ENCODE results near the gene HDAC3.

The HDAC3 gene

DNA sequence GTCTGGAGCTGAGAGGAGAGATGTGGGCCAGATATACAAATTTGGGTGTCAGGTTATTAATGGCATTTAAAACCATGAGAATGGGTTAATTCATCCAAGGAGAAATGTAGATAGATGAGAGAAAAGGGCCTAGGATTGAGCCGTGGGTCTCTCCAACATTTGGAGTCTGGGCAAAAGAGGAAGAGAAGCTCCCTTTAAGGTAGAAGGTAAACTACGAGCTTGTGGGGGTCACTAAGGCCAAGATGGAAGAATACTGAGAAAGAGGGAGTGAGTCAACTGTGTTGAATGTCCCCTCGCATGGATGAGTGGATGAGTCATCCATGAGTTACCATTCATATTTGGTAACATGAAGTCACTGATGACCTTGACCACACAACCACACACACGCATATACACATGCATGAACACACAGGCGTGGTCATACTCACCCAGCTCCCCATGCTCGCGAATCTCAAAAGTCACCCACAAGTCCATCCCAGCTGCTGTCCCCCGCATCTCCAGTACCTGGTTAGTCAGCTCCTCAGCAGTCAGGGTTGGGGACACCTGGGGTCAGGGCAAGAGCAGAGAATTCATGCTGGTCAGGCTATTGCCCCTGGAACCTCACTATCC is 21.4 kb upstream of the HDAC3 start:
- DNase-seq = no peak

- no peak for DNase-seq
These were observed 20.8 kb upstream of the HDAC3 start for GRCh38 chr5:141657404-141657803.

DNA sequence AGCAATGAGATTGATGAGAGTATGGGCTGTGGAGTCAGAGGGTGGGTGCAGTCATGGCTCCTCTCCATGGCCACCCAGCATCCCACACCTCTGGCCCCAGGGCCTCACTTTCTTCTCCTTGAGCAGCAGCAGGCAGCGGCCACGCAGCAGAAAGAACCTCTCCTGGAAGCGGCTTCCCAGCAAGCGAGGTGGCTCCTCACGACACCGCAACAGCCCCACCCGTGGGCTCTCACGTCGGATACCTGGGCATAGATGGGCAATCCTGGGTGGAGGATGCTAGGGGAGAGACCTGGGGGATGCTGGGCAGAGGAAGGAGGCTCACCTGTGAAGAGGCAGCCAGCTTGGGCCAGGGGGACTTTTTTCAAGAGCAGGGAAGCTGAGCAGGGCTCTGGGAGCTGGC is 19.7 kb upstream of the HDAC3 start:
- DNase-seq = no peak

- no peak for DNase-seq
These were observed 18.4 kb upstream of the HDAC3 start for GRCh38 chr5:141655020-141655419.

- no peak for DNase-seq
These were observed 17.6 kb upstream of the HDAC3 start for GRCh38 chr5:141654298-141654697.

DNA sequence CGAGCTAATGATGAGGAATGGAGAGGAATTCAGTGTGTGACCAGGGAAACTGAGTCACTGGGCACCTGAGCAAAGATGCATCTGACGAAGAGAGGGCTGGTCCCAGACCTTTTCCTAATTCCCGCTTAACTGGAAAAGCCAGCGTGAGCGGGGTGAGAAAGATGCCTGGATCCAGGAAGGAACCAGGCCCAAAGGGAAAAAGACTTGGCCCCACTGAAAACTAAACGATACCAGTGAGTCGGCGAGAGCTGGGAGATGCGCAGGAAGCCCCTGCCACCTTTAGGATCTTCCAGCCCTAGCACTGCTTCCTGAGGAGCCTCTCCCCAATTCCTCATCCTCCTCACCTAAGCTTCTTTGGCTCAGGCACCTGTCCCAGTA is 15.1 kb upstream of the HDAC3 start:
- DNase-seq = no peak

GRCh38 chr5:141650851-141651727 is 14.4 kb upstream of the HDAC3 start, which contains the start of gene FCHSD1:
FCHSD1 (minus strand) TSS chr5:141651418; CDS start chr5:141651368, 50 bp downstream.
- peak; percentile 34 to 57 for DNase-seq

- DNase-seq = no peak
These were observed 13.3 kb upstream of the HDAC3 start for GRCh38 chr5:141649972-141650371.

GRCh38 chr5:141649056-141649688 is 12.5 kb upstream of the HDAC3 start:
- DNase-seq = no peak

DNA sequence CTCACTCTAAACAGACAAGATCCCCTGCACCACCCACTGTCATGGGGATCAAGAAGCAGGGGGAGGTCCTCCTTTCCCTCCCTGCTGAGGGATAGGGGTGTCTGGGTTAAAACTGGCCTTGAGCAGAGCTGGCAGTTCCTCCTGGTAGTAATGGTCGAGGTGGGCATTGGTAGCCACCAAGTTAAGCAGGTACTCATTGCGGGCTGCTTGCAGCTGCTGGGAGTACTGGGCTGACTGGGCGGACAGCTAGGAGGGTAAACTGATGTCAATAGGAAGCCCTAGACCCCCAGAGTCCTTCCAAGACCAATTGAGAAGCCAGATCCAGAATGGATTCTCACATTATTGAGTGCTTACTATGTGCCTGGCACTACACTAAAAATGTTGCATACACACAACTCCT is 11.2 kb upstream of the HDAC3 start:
- no peak for DNase-seq

DNA sequence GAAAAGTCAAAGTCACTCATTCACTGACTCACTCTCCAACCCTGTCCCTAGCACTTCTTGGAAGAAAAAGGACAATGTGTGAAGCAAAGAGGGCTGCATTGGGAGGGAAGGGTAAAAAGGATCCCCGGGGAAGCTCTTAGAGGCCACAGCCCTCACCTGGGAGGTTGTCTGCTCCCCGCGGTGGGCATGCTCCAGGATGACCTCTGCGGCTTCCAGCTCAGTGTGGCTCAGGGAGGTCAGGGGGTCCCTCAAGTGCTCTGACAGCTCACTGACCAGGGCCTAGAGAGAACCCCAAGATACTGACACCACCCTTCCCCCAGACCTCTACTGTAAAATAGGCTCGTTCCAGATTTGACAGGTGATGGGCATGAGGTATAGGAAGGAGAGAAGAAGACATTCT is 10.6 kb upstream of the HDAC3 start:
- DNase-seq = no peak

DNA sequence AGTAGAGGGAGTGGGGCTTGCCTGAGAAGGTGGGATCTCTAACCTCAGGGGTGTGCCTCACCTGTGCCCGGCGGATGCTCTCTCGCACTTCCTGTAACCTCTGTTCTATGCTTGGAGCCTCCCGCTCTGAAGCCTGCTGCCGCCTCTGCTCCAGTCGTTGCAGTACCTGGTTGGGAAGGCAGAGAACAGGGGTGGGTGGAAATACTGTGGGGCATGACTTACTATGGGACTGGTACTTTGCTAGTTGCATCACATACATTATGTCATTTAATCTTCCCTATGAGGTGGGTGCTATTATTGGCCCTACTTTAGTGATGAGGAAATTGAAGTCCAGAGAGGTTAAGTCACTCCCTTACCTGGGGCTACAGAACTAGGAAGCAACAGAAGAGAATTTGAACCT is 9.4 kb upstream of the HDAC3 start:
- no peak for DNase-seq

DNA sequence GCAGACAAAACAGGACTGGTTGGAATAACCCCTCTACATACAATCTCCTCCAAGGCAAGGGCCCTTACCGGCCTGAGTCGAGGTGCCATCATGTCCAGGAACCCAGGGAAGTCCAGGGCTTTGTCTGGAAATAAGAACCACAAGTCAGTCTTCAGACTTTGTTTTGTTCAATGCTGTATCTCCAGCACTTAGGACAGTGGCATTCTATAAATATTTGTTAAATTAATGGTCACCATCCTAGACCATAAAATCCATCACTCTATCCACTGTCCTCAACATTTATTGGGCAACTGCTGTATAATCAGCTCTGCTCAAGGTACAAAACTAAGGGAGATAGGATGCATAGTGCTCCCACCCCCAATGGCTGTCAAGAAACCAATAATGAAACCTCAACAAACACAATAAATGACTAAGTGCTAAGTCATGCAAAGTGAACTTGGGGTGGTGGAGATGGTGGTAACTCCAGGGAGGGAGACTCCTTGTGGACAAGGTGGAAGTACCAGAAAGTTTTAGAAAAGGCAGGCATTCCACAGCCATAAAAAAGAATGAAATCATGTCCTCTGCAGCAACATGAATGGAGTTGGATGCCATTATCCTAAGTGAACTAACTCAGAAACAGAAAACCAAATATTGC is 5.1 kb upstream of the HDAC3 start:
- no peak for DNase-seq

GRCh38 chr5:141640698-141641097 is 4.0 kb upstream of the HDAC3 start:
- DNase-seq = no peak

GRCh38 chr5:141640051-141640415 is 3.4 kb upstream of the HDAC3 start:
- no peak for DNase-seq

- no peak for DNase-seq
These were observed 2.9 kb upstream of the HDAC3 start for GRCh38 chr5:141639357-141640050.

GRCh38 chr5:141638771-141639170 is 2.1 kb upstream of the HDAC3 start:
- no peak for DNase-seq

DNA sequence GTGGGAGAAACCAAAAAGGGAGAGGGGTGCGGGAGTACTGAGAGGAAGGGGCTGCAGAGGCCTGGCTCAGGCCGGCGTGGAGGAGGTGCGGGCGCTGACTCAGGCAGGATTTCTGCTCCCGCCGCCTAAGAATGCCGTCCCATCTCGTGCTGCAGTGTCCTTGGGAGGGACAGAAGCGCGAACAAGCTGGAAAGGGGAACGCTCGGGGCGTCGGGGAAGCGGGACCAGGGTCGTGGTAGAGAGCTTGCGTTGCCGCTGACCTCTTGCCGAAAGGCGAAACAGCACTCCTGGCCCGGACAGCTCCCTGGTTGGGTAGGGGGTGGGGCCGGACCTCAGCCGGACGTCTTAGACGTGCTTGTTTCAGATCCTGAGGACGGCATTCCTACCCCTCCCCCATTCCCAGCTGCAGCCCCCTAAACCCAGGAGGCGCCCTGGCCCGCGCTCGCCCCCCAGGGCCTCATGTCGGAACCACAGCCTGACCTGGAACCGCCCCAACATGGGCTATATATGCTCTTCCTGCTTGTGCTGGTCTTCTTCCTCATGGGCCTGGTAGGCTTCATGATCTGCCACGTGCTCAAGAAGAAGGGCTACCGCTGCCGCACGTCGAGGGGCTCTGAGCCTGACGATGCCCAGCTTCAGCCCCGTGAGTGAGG is 1.2 kb upstream of the HDAC3 start:
- peak; percentile 8 to 36 for DNase-seq

DNA sequence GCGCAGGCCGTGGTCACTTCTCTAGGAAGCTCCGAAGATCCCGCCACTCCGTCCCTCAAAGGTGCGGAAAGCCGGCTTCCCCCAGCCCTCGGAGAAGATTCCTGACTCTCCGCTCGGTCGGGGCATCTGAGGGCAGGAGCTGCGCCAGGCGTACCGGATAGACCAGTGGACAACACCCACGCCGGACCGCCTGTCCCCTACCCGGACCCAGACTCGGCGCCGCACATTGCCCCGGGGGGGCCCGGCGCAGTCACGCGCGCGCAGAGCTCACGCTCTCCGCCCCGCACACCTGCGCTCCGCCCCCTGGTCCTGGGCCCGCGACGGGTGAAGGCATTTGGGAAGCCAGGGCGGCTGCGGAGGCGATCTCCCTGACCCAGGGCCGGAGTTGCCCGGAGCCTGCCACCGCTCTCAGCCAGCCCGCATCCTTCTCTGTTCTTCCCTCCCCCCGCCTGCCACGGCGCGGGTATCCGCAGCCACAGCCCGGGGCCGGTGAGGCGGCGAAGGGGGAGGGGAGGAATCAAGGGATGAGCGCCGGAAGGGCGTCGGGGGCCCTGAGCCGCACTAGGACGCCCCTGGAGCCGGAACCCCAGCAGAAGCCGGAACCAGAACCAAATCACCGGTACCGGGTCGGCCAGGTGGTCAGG is 596 bp upstream of the HDAC3 start:
- DNase-seq = peak; percentile 21 to 58

DNA sequence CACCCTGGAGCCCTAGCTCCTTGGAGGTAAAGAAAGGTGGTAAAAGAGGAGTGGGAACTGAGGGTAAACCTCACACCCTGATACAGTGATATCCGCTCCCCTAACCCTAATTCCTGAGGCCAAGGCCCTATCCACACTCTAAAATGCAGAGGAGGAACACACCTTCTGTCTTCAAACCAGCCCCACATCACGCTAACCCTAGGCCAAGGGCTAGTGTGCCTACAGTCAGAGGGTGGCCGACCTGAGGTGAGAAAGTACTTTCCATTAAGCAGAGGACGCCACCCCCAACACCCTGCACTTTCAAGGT is 590 bp downstream of the HDAC3 start:
- DNase-seq = no peak

DNA sequence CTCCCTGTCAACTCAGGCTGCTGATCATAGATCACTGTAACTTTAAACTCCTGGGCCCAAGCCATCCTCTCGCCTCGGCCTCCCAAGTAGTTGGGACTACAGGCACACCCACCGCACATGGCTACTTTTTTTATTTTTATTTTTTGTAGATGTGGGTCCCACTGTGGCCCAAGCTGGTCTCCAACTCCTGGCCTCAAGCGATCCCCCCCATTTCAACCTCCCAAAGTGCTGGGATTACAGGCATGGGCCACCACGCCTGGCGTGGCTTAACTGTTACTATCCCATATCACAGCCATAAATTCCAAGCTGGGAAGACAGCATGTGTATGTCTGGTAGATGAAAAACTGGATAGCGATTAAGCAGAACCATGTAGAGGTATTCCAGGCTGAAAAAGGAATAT is 1.0 kb downstream of the HDAC3 start:
- DNase-seq = no peak

DNA sequence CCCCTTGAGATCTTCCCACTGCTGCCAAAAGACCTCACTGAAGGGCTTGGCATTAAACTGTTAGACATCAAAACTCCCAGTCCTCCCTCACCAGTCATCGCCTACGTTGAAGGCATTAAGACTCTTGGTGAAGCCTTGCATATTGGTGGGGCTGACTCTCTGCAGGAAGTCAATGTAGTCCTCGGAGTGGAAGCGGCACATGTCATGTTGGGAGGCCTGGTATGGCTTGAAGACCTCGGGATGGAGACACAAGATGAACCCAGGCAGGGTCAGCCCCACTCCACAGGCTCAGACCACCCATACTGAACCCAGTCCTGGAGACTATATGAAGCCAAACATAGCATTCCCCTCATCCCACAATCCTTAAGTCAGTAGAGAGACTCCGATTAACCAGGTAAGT is 1.9 kb downstream of the HDAC3 start:
- no peak for DNase-seq
